HG03064 (cell line): ENCODE data around the gene RUSF1.
"Not testable (repeated sequence)": the region's sequence is repeated elsewhere in the genome, so short reads cannot be mapped to it uniquely, and the experiment has no call there.

Source experiments
- ATAC-seq: cut with Tn5 transposase; IDR thresholded peaks from one replicate; pipeline ENCODE4 v1.9.1; 2021; ENCODE audit warnings: low read depth; ENCODE audit not compliant: unreplicated experiment

Gene RUSF1

DNA sequence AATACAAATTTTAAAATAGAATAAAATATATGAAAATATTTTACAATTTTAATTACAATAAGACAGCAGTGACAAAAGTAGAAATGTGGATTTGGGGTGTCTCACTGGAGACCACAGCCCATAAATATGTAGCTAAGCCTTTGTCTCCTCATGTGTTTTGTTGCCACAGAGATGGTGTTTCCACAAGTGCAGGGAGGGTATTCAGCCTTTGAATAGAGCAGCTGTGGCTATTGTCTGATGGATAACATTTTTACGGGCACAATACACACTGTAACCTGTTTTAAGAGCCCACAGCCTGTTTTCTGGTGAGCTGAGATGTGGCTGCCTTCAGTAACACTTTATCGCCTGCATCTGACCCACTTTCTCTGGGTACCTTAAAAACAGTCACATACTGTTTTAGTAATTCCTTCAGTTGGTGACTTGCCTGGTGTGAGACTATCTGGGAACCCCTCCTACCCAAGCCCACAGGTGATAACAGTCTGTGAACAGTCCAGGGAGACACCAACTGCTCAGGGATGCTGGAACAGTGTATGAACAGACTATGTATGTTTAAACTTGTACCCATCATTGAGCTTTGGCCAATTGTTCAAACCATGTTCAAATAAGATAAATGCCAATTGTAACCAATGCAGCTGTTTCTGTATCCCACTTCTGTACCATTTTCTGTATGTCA is 11.7 kb upstream of the RUSF1 start:
- no peak for ATAC-seq

- ATAC-seq, result no peak
Measured at GRCh38 chr16:31517800-31518402, 9.7 kb upstream of the RUSF1 start.

- no peak for ATAC-seq
Measured at GRCh38 chr16:31513884-31514283, 5.7 kb upstream of the RUSF1 start.

DNA sequence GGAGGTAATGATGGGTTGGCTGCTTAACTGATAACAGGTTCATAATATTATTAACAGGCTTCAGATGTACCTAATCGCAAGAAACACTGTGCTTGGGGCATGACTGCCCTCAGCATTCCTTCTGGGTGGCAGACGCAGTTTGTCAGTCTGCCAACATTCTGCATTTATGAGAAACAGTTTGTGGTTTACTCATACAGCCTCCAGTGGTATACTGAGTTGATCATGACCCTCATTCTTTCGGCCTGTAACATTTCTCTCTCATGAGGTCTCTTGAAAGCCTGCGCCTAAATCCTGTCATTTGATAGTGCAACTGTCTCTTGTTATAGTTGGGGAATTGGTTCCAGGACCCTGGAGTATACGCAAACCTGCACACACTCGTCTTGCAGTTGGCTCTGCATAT is 4.9 kb upstream of the RUSF1 start:
- no peak for ATAC-seq

DNA sequence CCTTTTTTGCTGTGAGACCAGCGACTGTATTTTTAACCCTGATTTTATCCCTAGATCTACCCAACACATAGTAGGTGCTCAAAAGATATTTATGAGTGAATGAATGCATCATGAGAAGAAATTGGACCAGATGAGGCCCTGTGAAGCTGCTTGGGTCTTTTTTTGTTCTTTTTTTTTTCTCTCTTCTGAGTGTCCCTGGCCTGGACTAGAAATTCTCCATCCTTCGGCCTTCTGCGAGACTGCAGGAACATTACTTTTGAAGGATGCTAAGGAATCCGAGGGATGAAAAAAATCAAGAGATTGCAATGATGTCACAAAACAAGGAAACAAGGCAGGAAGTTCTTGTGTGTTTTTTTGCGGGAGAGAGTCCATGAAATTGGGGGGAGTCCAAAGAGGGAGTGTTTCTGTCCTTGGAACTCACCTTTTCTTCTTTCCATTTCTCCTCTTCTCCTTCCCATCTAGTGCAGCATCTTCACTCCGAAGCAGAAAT is 560 bp upstream of the RUSF1 start:
- no peak for ATAC-seq

DNA sequence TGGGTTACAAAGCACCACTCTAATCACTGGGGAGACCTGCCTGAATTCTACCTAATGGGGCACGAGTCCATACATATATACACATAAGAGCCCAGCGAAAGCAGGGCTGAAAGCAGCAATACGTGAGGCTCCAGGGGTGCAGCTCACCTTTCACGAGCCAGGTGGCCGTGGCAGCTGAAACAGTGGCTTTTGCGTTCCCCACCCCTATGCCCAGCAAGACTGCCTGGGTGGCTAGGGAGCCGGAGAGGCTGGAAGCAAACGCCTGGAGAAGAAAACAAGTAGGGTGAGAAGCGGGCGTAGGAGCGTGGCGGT is 618 bp downstream of the RUSF1 start:
- no peak for ATAC-seq

GRCh38 chr16:31505483-31505882 is 2.7 kb downstream of the RUSF1 start:
- ATAC-seq, result no peak

- ATAC-seq, result no peak
Measured at GRCh38 chr16:31504159-31504558, 4.0 kb downstream of the RUSF1 start.

DNA sequence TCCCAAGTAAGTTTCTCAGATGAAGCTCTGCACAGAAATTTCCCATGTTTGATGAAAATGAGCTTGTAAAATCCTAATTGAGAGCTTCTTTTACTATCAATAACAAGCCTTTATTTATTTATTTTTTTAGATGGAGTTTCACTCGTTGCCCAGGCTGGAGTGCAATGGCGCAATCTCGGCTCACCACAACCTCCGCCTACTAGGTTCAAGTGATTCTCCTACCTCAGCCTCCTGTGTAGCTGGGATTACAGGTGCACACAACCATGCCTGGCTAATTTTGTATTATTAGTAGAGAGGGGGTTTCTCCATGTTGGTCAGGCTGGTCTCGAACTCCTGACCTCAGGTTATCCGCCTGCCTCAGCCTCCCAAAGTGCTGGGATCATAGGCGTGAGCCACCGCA is 4.6 kb downstream of the RUSF1 start:
- not testable (repeated sequence) for ATAC-seq

DNA sequence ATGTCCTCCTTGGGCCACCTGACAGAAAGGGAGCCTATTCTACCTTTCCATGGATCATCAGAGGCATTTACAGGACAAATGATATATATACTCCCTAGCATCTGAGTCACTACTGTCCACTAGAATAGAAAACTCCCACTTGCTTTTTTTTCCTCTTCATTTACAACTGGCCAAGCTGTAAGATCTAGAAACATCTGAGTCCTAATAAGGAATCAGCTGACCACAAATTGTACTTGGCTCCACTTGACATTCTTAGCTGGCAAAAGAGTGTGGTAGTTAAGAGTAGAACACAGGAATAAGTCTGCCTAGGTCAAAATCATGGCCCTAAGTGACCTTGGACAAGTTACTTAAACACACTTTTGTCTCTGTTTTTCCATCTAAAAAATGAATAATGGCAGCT is 5.2 kb downstream of the RUSF1 start:
- ATAC-seq, result no peak

GRCh38 chr16:31501966-31502348 is 6.2 kb downstream of the RUSF1 start:
- ATAC-seq, result no peak

DNA sequence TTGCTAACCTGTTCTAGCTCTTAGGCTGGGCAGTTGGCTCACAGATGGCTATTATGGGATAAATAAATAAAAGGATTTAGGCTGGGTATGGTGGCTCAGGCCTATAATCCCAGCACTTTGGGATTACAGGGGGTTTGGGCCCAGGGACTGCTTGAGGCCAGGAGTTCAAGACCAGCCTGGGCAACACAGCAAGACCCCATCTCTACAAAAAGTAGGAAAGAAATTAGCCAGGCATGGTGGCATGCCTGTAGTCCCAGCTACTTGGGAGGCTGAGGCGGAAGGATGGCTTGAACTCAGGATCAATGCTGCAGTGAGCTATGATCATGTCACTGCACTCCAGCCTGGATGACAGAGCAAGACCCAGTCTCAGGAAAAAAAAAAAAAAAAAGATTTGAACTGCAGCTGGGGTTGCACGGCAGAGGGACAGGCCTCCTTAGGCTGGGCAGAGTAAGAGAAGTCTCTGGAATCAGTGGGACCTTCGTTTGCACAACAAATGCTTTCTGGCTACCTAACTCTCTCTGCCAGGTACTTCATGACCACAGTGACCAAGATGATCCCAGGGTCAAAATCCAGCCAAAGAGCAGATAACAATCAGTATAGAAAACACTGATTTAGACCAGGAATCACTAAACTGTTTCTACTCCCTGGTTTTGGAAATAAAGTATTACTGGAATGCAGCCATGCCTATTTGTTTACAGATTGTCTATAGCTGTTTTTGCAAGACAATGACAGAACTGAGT is 6.8 kb downstream of the RUSF1 start:
- no peak for ATAC-seq

DNA sequence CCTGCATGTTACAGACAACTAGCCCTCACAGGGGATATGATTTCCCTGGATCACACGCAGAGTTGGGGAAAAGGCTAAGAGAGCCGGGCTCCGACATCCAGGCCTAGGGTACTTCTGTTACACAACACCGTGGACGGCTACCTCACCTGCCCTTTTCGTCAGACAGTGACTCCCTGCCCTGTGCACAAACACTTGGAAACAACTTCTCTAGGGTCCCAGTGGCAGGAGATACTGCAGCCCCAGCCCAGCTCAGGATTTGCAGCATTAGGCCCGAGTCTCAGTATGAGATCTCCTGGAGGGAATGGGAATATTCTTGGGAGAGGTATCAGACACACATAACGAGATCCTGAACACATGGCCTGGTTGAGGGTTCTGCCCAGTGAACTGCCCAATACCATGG is 8.3 kb downstream of the RUSF1 start:
- ATAC-seq, result no peak

GRCh38 chr16:31498493-31498892 is 9.7 kb downstream of the RUSF1 start:
- no peak for ATAC-seq

- ATAC-seq, result no peak
Measured at GRCh38 chr16:31496670-31497069, 11.5 kb downstream of the RUSF1 start.

GRCh38 chr16:31493506-31494125 is 14.6 kb downstream of the RUSF1 start:
- no peak for ATAC-seq

- no peak for ATAC-seq
Measured at GRCh38 chr16:31491778-31492418, 16.3 kb downstream of the RUSF1 start.

DNA sequence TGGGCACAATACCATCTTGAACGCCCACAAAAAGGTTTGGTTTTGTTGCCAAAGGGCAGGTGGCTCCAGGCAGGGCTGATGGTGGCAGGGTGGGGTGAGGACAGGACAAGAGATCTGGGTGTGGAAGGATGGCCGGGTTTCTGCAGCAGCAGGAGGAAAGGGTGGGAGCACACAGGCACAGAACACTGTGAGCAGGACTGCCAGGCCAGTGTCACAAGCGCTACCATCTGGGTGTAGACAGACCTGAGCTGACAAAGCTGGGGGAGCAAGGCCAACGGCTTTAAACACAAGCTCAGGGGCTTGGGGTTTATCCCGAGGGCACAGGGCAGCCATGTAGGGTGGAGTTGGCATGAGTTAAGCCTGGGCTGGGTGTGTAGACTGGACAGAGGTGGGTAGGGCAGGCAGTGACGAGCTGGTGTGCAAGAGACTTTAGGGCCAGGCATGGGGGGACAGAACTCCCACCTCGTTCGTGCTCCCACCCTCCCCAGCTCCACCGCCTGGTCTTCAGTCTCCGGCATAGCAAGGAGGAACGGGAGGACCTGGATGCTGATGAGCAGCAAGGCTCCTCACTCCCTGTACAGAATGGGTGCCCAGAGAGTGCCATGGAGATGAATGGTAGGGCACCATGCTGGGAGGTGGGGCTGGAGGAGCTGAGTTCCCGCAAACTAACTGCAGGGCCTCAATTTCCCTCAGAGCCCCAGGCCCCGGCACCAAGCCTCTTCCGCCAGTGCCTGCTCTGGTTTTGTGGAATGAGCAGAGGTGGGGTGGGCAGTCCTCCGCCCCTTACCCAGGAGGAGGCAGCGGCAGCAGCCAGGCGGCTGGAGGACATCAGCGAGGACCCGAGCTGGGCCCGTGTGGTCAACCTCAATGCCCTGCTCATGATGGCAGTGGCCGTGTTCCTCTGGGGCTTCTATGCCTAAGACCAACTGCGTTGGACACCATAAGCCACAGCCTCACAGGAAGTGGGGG is 18.3 kb downstream of the RUSF1 start:
- ATAC-seq, result no peak

- no peak for ATAC-seq
Measured at GRCh38 chr16:31489298-31489564, 19.0 kb downstream of the RUSF1 start.
